Caco-2 (cell line): Measurements from ENCODE around the gene UNKL. TPM values are rescaled to one million over a fixed set of nuclear protein-coding genes. Genes with fewer than 3 reads are reported as not detected.

ENCODE experiments used
- BruUV-seq: library from RNA; stranded (reverse); fragments of 400-500 nt; replicated peaks from 2 replicates; lab custom pipeline; 2021; lab: Mats Ljungman, UMichigan
- CTCF ChIA-PET: fragments of 300-600 bp; sonication (Branson Sonifier 250); formaldehyde crosslinking; loops from one replicate; lab custom pipeline; 2022; ENCODE audit warnings: antibody characterized with exemption; lab: Charles Lee
- POLR2A ChIA-PET: fragments of 300-600 bp; sonication (Branson Sonifier 250); formaldehyde crosslinking; loops from one replicate; lab custom pipeline; 2022; ENCODE audit warnings: antibody characterized with exemption; lab: Charles Lee
- DNase-seq, 2 experiments: peaks; one replicate each; pipeline versions ENCODE4 v3.0.0 to v3.0.0-alpha.2; 2020 to 2022
- H3K27me3 ChIP-seq: replicated peaks from 2 replicates; pipeline ENCODE4 v1.6.0; 2011; ENCODE audit warnings: low read length; ENCODE audit not compliant: control insufficient read depth, insufficient read depth
- H3K36me3 ChIP-seq: 2 replicates; pipeline ENCODE4 v1.5.1; 2011; ENCODE audit warnings: low read length; ENCODE audit not compliant: control insufficient read depth, insufficient read depth
- H3K4me1 ChIP-seq: fragments of 250-450 bp; sonication (Bioruptor Pico); 2 replicates; pipeline ENCODE4 v1.5.1; 2020; ENCODE audit warnings: mild to moderate bottlenecking
- H3K4me3 ChIP-seq: 2 replicates; pipeline ENCODE4 v1.5.1; 2011; ENCODE audit warnings: low read depth, mild to moderate bottlenecking, control low read depth, low read length
- H3K9me3 ChIP-seq: fragments of 250-450 bp; sonication (Bioruptor Pico); 2 replicates; pipeline ENCODE4 v1.5.1; 2020; ENCODE audit warnings: mild to moderate bottlenecking, moderate library complexity
- H3K27ac Mint-ChIP-seq: one replicate; pipeline ENCODE4 v1.8.0; 2022; ENCODE audit warnings: mixed read lengths; ENCODE audit not compliant: unreplicated experiment
- H3K27me3 Mint-ChIP-seq: one replicate; pipeline ENCODE4 v1.8.0; 2022; ENCODE audit warnings: mixed read lengths; ENCODE audit not compliant: insufficient read depth, unreplicated experiment
- H3K36me3 Mint-ChIP-seq: one replicate; pipeline ENCODE4 v1.8.0; 2022; ENCODE audit warnings: mild to moderate bottlenecking, mixed read lengths; ENCODE audit not compliant: insufficient read depth, unreplicated experiment
- H3K4me1 Mint-ChIP-seq: one replicate; pipeline ENCODE4 v1.8.0; 2022; ENCODE audit warnings: low read depth, mixed read lengths; ENCODE audit not compliant: unreplicated experiment
- H3K4me3 Mint-ChIP-seq: one replicate; pipeline ENCODE4 v1.8.0; 2022; ENCODE audit warnings: mild to moderate bottlenecking, moderate library complexity, mixed read lengths; ENCODE audit not compliant: unreplicated experiment
- H3K9me3 Mint-ChIP-seq: one replicate; pipeline ENCODE4 v1.8.0; 2022; ENCODE audit warnings: mixed read lengths; ENCODE audit not compliant: unreplicated experiment
- CTCF ChIP-seq, 2 experiments: fragments of 200-600 bp in 1 of 2; IDR thresholded peaks; 1 replicate in 1 of 2; 2 replicates in 1 of 2; pipeline versions ENCODE4 v1.5.1 to v1.8.0; 2011 to 2022; ENCODE audit warnings: antibody characterized with exemption in 1 of 2, control low read depth in 1 of 2, inconsistent platforms in 1 of 2, low read depth in 1 of 2, low read length in 1 of 2, mild to moderate bottlenecking in 1 of 2, moderate library complexity in 1 of 2; ENCODE audit not compliant: insufficient read depth in 1 of 2, severe bottlenecking in 1 of 2, unreplicated experiment in 1 of 2
- intact Hi-C: fragments of 100-400 bp; cut with micrococcal nuclease; formaldehyde crosslinking; loops from one replicate; pipeline ENCODE4 v1.10.0; 2022; ENCODE audit not compliant: unreplicated experiment
- total RNA-seq: library from RNA; stranded (reverse); gene quantifications from 2 replicates; pipeline ENCODE4 v1.2.3, GENCODE V29; 2022

The UNKL gene
- total RNA-seq, 1 experiment from 2014 or later, result 31.2 TPM

- no peaks in the 10 kb centered on the region for H3K27me3 Mint-ChIP-seq
- no peaks in the 10 kb centered on the region for H3K4me1 ChIP-seq
- TF ChIP-seq CTCF (IDR thresholded peaks at IDR 0.05; ENCODE audit: insufficient read depth in 1 of 2, low read depth in 1 of 2, low read length in 1 of 2, severe bottlenecking in 1 of 2, unreplicated experiment in 1 of 2), result no peak
- H3K36me3 ChIP-seq, result peaks cover 1% of the 10 kb centered on the region; the same call in 1 of the 2 replicates
- H3K4me3 ChIP-seq, result no peak overlapping the region
- BruUV-seq, result no TSS peak
- no peaks in the 10 kb centered on the region for H3K9me3 Mint-ChIP-seq
- no peak overlapping the region for H3K27ac Mint-ChIP-seq
- ChIA-PET CTCF (no interaction called here), POLR2A (no interaction called here)
- no peaks in the 10 kb centered on the region for H3K9me3 ChIP-seq
- H3K27me3 ChIP-seq, result no peaks in the 10 kb centered on the region
- intact Hi-C loops, result no loop called here
- no peaks in the 10 kb centered on the region for H3K4me1 Mint-ChIP-seq
- no peak for DNase-seq
- no peaks in the 10 kb centered on the region for H3K36me3 Mint-ChIP-seq
- H3K4me3 Mint-ChIP-seq, result no peak overlapping the region
Observed at GRCh38 chr16:1447965-1448364, 33.5 kb upstream of the UNKL start.

- no TSS peak for BruUV-seq
- Mint-ChIP-seq H3K27me3 (no peaks in the 10 kb centered on the region), H3K4me3 (no peak overlapping the region), H3K27ac (no peak overlapping the region), H3K4me1 (no peaks in the 10 kb centered on the region), H3K9me3 (no peaks in the 10 kb centered on the region), H3K36me3 (no peaks in the 10 kb centered on the region)
- intact Hi-C loops, result no loop called here
- H3K9me3 ChIP-seq, result no peaks in the 10 kb centered on the region
- TF ChIP-seq CTCF (IDR thresholded peaks at IDR 0.05; ENCODE audit: insufficient read depth in 1 of 2, low read depth in 1 of 2, low read length in 1 of 2, severe bottlenecking in 1 of 2, unreplicated experiment in 1 of 2), result no peak
- H3K4me1 ChIP-seq, result no peaks in the 10 kb centered on the region
- H3K4me3 ChIP-seq, result no peak overlapping the region
- ChIA-PET CTCF (no interaction called here), POLR2A (no interaction called here)
- no peaks in the 10 kb centered on the region for H3K27me3 ChIP-seq
- no peak for DNase-seq
- H3K36me3 ChIP-seq, result peaks cover 1% of the 10 kb centered on the region; the same call in 1 of the 2 replicates
Observed at GRCh38 chr16:1446296-1447080, 32.0 kb upstream of the UNKL start.

GRCh38 chr16:1445518-1446203 is 31.2 kb upstream of the UNKL start:
- H3K36me3 Mint-ChIP-seq, result no peaks in the 10 kb centered on the region
- no peaks in the 10 kb centered on the region for H3K9me3 ChIP-seq
- ChIA-PET POLR2A (no interaction called here), CTCF (no interaction called here)
- TF ChIP-seq CTCF (IDR thresholded peaks at IDR 0.05; ENCODE audit: insufficient read depth in 1 of 2, low read depth in 1 of 2, low read length in 1 of 2, severe bottlenecking in 1 of 2, unreplicated experiment in 1 of 2), result no peak
- H3K27ac Mint-ChIP-seq, result no peak overlapping the region
- H3K27me3 ChIP-seq, result no peaks in the 10 kb centered on the region
- no peaks in the 10 kb centered on the region for H3K4me1 ChIP-seq
- no peaks in the 10 kb centered on the region for H3K9me3 Mint-ChIP-seq
- DNase-seq, result no peak
- H3K27me3 Mint-ChIP-seq, result no peaks in the 10 kb centered on the region
- H3K36me3 ChIP-seq, result no peaks in the 10 kb centered on the region
- no peak overlapping the region for H3K4me3 Mint-ChIP-seq
- intact Hi-C loops, result no loop called here
- no peaks in the 10 kb centered on the region for H3K4me1 Mint-ChIP-seq
- TSS peak; percentile 62 for BruUV-seq
- no peak overlapping the region for H3K4me3 ChIP-seq
